PC-3 (cell line): ENCODE measurements around the gene FOXN3.

Source experiments
- CTCF ChIP-seq: fragments of 300-600 bp; sonication (generic); conservative IDR thresholded peaks from 2 replicates; pipeline ENCODE4 v1.5.1; 2017; ENCODE audit warnings: antibody characterized with exemption, low read depth, mild to moderate bottlenecking, low read length
- EZH2 ChIP-seq: fragments of 300-600 bp; sonication (generic); IDR thresholded peaks from one replicate; pipeline ENCODE4 v1.6.1; 2017; ENCODE audit warnings: antibody characterized with exemption, mild to moderate bottlenecking, low read length; ENCODE audit not compliant: unreplicated experiment

- TF ChIP-seq EZH2 (no peak), CTCF (no peak)
These were observed 1.9 kb downstream of the FOXN3 start for GRCh38 chr14:89415159-89415558.
